GM10248 (cell line): Measurements from ENCODE around the gene FAM107B.

Experiments
- CTCF ChIA-PET: fragments of 300-600 bp; sonication (Branson Sonifier 250); formaldehyde crosslinking; extraction: SDS; loops from one replicate; lab custom pipeline; 2021; ENCODE audit warnings: antibody characterized with exemption; lab: Yijun Ruan, JAX
- POLR2A ChIA-PET: fragments of 350-650 bp; sonication (Branson Sonifier 250); formaldehyde crosslinking; extraction: SDS; loops from one replicate; lab custom pipeline; 2020; ENCODE audit warnings: antibody characterized with exemption; lab: Yijun Ruan, JAX
- DNase-seq: peaks from one replicate; pipeline ENCODE4 v3.0.0; 2012; ENCODE audit errors: extremely low spot score
- CTCF ChIP-seq: IDR thresholded peaks from 2 replicates; pipeline ENCODE4 v1.5.1; 2012; ENCODE audit warnings: mild to moderate bottlenecking, low read depth; ENCODE audit errors: extremely low read depth, missing control alignments, control extremely low read depth

The FAM107B gene

GRCh38 chr10:14748441-14748840, 26.3 kb downstream of the FAM107B start:
- POLR2A ChIA-PET: no interaction called here
- CTCF ChIA-PET: interaction anchor here (1.0 to 1.5 kb wide), 2 partner anchors 10 to 21 kb away, joined by 3 to 4 read pairs; no protein-coding TSS in a partner anchor
- no peak for DNase-seq
- TF ChIP-seq CTCF: no peak

GRCh38 chr10:14742815-14743214, 31.9 kb downstream of the FAM107B start:
- TF ChIP-seq CTCF: no peak
- CTCF ChIA-PET: interaction anchor here (1.4 to 1.8 kb wide), 2 partner anchors 9 to 12 kb away, joined by 5 to 6 read pairs; no protein-coding TSS in a partner anchor
- DNase-seq: no peak
- POLR2A ChIA-PET: no interaction called here

- no peak for DNase-seq
- CTCF ChIA-PET: interaction anchor here (1.4 to 1.8 kb wide), 2 partner anchors 9 to 12 kb away, joined by 5 to 6 read pairs; no protein-coding TSS in a partner anchor
- no peak for TF ChIP-seq CTCF
- POLR2A ChIA-PET: no interaction called here
These were observed 32.3 kb downstream of the FAM107B start for GRCh38 chr10:14742382-14742781.

- no peak for TF ChIP-seq CTCF
- peak; percentile 58 for DNase-seq
- POLR2A ChIA-PET: no interaction called here
- CTCF ChIA-PET: interaction anchor here (1.3 to 1.7 kb wide), 2 partner anchors 11 to 14 kb away, joined by 4 to 5 read pairs; no protein-coding TSS in a partner anchor
These were observed 33.9 kb downstream of the FAM107B start for GRCh38 chr10:14740684-14741247.

- POLR2A ChIA-PET: no interaction called here
- CTCF ChIA-PET: interaction anchor here (1.1 kb wide), 2 partner anchors 9 to 10 kb away, joined by 3 read pairs; no protein-coding TSS in a partner anchor
These were observed 36.7 kb downstream of the FAM107B start for GRCh38 chr10:14737808-14738545.

GRCh38 chr10:14736600-14737081, 38.1 kb downstream of the FAM107B start:
- POLR2A ChIA-PET: no interaction called here
- CTCF ChIA-PET: no interaction called here
- no peak for DNase-seq
- TF ChIP-seq CTCF: no peak

More at GRCh38 chr10:14737808-14738545, 36.7 kb downstream of the FAM107B start:
- DNase-seq: no peak
- no peak for TF ChIP-seq CTCF
